GM12878 (cell line): ENCODE measurements around the gene LEPR. TPM values are rescaled to one million over a fixed set of nuclear protein-coding genes. Genes with fewer than 3 reads are reported as not detected.

Experiments
- ATAC-seq: fragments of 200-7000 bp; cut with Tn5 transposase; 3 replicates; pipeline ENCODE4 v1.9.1; 2020; ENCODE audit warnings: mild to moderate bottlenecking, moderate library complexity
- BruUV-seq: library from RNA; stranded (reverse); fragments of 400-500 nt; replicated peaks from 2 replicates; lab custom pipeline; 2021; lab: Mats Ljungman, UMichigan
- CTCF ChIA-PET: fragments of 300-600 bp; sonication (Branson Sonifier 250); formaldehyde crosslinking; extraction: SDS; loops from one replicate; lab custom pipeline; 2021; ENCODE audit warnings: inconsistent platforms; lab: Yijun Ruan, JAX
- POLR2A ChIA-PET: fragments of 350-600 bp; formaldehyde crosslinking; extraction: SDS; loops from one replicate; lab custom pipeline; 2021; ENCODE audit warnings: inconsistent platforms; lab: Charles Lee
- RAD21 ChIA-PET: fragments of 300-600 bp; sonication (Branson Sonifier 250); formaldehyde crosslinking; loops from one replicate; lab custom pipeline; 2023; ENCODE audit warnings: antibody characterized with exemption; ENCODE audit not compliant: unreplicated experiment; lab: Charles Lee
- SMC1A ChIA-PET: fragments of 300-600 bp; sonication (Branson Sonifier 250); formaldehyde crosslinking; loops from one replicate; lab custom pipeline; 2023; ENCODE audit not compliant: unreplicated experiment, uncharacterized antibody; lab: Charles Lee
- DNase-seq: peaks from one replicate; pipeline ENCODE4 v3.0.0-alpha.2; 2011; ENCODE audit warnings: low read depth, low spot score
- FAIRE-seq: peaks from 3 replicates; lab custom pipeline; 2011; peaks lifted over from hg19 to GRCh38; lab: Jason Lieb, UNC
- H2AFZ ChIP-seq: 2 replicates; pipeline ENCODE4 v1.6.0; 2011; ENCODE audit warnings: low read depth, low read length, control low read depth; ENCODE audit not compliant: control insufficient read depth
- H3K27ac ChIP-seq: 2 replicates; pipeline ENCODE4 v1.5.1; 2011; ENCODE audit warnings: control low read depth; ENCODE audit not compliant: control insufficient read depth, insufficient read depth
- H3K27me3 ChIP-seq, 2 experiments: replicated peaks in 1 of 2; 2 replicates each; pipeline versions ENCODE4 v1.6.0 to v1.6.1; 2011; ENCODE audit warnings: low read length in 1 of 2; ENCODE audit not compliant: control insufficient read depth in 2 of 2, insufficient read depth in 2 of 2
- H3K36me3 ChIP-seq, 2 experiments: 2 replicates each; pipeline ENCODE4 v1.5.1; 2011; ENCODE audit warnings: low read length in 1 of 2; ENCODE audit not compliant: control insufficient read depth in 2 of 2, insufficient read depth in 2 of 2
- H3K4me1 ChIP-seq: 2 replicates; pipeline ENCODE4 v1.6.1; 2011; ENCODE audit warnings: mild to moderate bottlenecking, low read length, moderate library complexity, mixed read lengths; ENCODE audit not compliant: control insufficient read depth, insufficient read depth
- H3K4me2 ChIP-seq: 2 replicates; pipeline ENCODE4 v1.6.0; 2011; ENCODE audit warnings: control low read depth; ENCODE audit not compliant: control insufficient read depth, insufficient read depth
- H3K4me3 ChIP-seq: fragments of 200-600 bp; sonication (generic); 2 replicates; pipeline ENCODE4 v1.5.1; 2016
- H3K79me2 ChIP-seq: 2 replicates; pipeline ENCODE4 v1.6.0; 2011; ENCODE audit warnings: low read length; ENCODE audit not compliant: control insufficient read depth, insufficient read depth
- H3K9ac ChIP-seq: 2 replicates; pipeline ENCODE4 v1.8.0; 2011; ENCODE audit warnings: low read length, control low read depth, mixed read lengths; ENCODE audit not compliant: control insufficient read depth, insufficient read depth
- H3K9me3 ChIP-seq: replicated peaks from 3 replicates; pipeline ENCODE4 v1.5.1; 2011; ENCODE audit warnings: mild to moderate bottlenecking, low read length; ENCODE audit not compliant: control insufficient read depth, insufficient read depth
- H4K20me1 ChIP-seq: 2 replicates; pipeline ENCODE4 v1.6.0; 2011; ENCODE audit not compliant: control insufficient read depth, insufficient read depth
- ATF3 ChIP-seq: IDR thresholded peaks from 2 replicates; pipeline ENCODE4 v1.6.1; 2011; ENCODE audit warnings: low read depth, mild to moderate bottlenecking, low read length, moderate library complexity, borderline replicate concordance; ENCODE audit errors: extremely low read depth
- ATF7 ChIP-seq: fragments of 450-650 bp; IDR thresholded peaks from 2 replicates; pipeline ENCODE4 v1.6.1; 2016; ENCODE audit warnings: low read depth, mild to moderate bottlenecking
- CBFB ChIP-seq: IDR thresholded peaks from 2 replicates; pipeline ENCODE4 v1.6.1; 2016; ENCODE audit warnings: antibody characterized with exemption, low read depth
- CREM ChIP-seq: IDR thresholded peaks from 2 replicates; pipeline ENCODE4 v1.6.1; 2014; ENCODE audit warnings: antibody characterized with exemption, low read depth
- EP300 ChIP-seq, 2 experiments: fragments of 150-350 bp in 1 of 2; IDR thresholded peaks; 2 replicates each; pipeline ENCODE4 v1.6.1; 2011 to 2012; ENCODE audit warnings: low read depth in 2 of 2, low read length in 2 of 2, borderline replicate concordance in 1 of 2, improper control_type of control experiment in 1 of 2, inconsistent platforms in 1 of 2; ENCODE audit not compliant: control insufficient read depth in 1 of 2
- KAT2A ChIP-seq: conservative IDR thresholded peaks from 2 replicates; pipeline ENCODE4 v1.6.1; 2011; ENCODE audit warnings: low read depth, low read length; ENCODE audit not compliant: control insufficient read depth
- MTA2 ChIP-seq: fragments of 450-650 bp; IDR thresholded peaks from 2 replicates; pipeline ENCODE4 v1.6.1; 2016; ENCODE audit warnings: low read depth, mild to moderate bottlenecking, moderate library complexity
- SIX5 ChIP-seq: IDR thresholded peaks from 2 replicates; pipeline ENCODE4 v1.6.1; 2011; ENCODE audit warnings: mild to moderate bottlenecking, low read depth, low read length, moderate library complexity; ENCODE audit not compliant: severe bottlenecking
- SREBF1 ChIP-seq: IDR thresholded peaks from 2 replicates; pipeline ENCODE4 v1.6.1; 2012; ENCODE audit warnings: mild to moderate bottlenecking, low read length
- WRNIP1 ChIP-seq: IDR thresholded peaks from 2 replicates; pipeline ENCODE4 v1.6.1; 2011; ENCODE audit warnings: low read depth, low read length, improper control_type of control experiment, borderline replicate concordance
- ZNF687 ChIP-seq: fragments of 450-650 bp; IDR thresholded peaks from 2 replicates; pipeline ENCODE4 v1.6.1; 2017; ENCODE audit warnings: mild to moderate bottlenecking, moderate library complexity
- WGBS: methylation state at CpG from one replicate; pipeline ENCODE4 v1.1.6; 2016; ENCODE audit warnings: low lambda C conversion rate; ENCODE audit not compliant: insufficient replicate concordance, insufficient coverage; ENCODE audit errors: missing lambda C conversion rate; 5-methylcytosine and 5-hydroxymethylcytosine counted together
- in situ Hi-C: fragments of 300-500 bp; cut with MboI; formaldehyde crosslinking; loops from 9 replicates; pipeline ENCODE4 v1.14.3; 2018; ENCODE audit warnings: mixed read lengths
- intact Hi-C: fragments of 100-400 bp; cut with micrococcal nuclease; formaldehyde crosslinking; loops from one replicate; pipeline ENCODE4 v1.14.2; 2022; ENCODE audit not compliant: unreplicated experiment
- polyA plus RNA-seq, 11 experiments: library from polyadenylated mRNA; depleted of rRNA in 4 of 11; unstranded in 6 of 11; stranded (reverse) in 5 of 11; fragments of >200 nt; fragmentation: Nextera tagmentation in 4 of 11; fragmentation: Illumina TruSeq in 1 of 11; extraction: Ambion mirVana in 4 of 11; extraction: Trizol in 1 of 11; gene quantifications; 1 replicate in 1 of 11; 2 replicates in 10 of 11; pipeline versions ENCODE4 v1.2.1 to v1.2.3, GENCODE V29; 2011 to 2016; ENCODE audit warnings: inconsistent platforms in 2 of 11, missing spikeins in 2 of 11, low read depth in 1 of 11
- total RNA-seq, 4 experiments: library from RNA; depleted of rRNA in 3 of 4; stranded (reverse); fragments of >200 nt in 3 of 4; fragmentation: Illumina TruSeq in 1 of 4; extraction: Trizol in 1 of 4; gene quantifications; 2 replicates each; pipeline versions ENCODE4 v1.2.1 to v1.2.3, GENCODE V29; 2013 to 2021
- TF ChIP-seq, protein P1 (sequence below): fragments of 450-650 bp; IDR thresholded peaks from 2 replicates; pipeline ENCODE4 v1.6.1; 2016; ENCODE audit warnings: mild to moderate bottlenecking

LEPR gene
- total and polyA plus RNA-seq, 10 of the 15 experiments (the other 5 are each of a cell fraction or from before 2014, with no cell fraction given) = 0.49 to 3.7 (median 1.2) TPM

- H4K20me1 ChIP-seq = no peaks in the 10 kb centered on the region
- BruUV-seq = no TSS peak
- no peaks in the 10 kb centered on the region; the same call in 2 of the 3 replicates for H3K9me3 ChIP-seq
- ATAC-seq = no peak
- no peak overlapping the region for H3K4me3 ChIP-seq
- no peak overlapping the region for H3K4me2 ChIP-seq
- no peak overlapping the region for H3K9ac ChIP-seq
- no peak for FAIRE-seq
- peaks cover 33% of the 10 kb centered on the region for H3K79me2 ChIP-seq
- in situ Hi-C loops = loop anchor here (10.0 kb wide), 1 partner anchor 820 kb away; no protein-coding TSS in a partner anchor
- H3K4me1 ChIP-seq = no peaks in the 10 kb centered on the region; the same call in 1 of the 2 replicates
- H3K27ac ChIP-seq = no peak overlapping the region
- CTCF ChIA-PET = no interaction called here
- peaks cover 4 to 9% of the 10 kb centered on the region in 2 experiments; a peak in 2 of 4 replicates for H3K36me3 ChIP-seq
- SMC1A ChIA-PET = interaction anchor here (0.7 kb wide), 1 partner anchor 17 kb away, joined by 3 read pairs; no protein-coding TSS in a partner anchor
- no peak for TF ChIP-seq SREBF1
- TF ChIP-seq ZNF687 = no peak
- TF ChIP-seq, protein P1, sequence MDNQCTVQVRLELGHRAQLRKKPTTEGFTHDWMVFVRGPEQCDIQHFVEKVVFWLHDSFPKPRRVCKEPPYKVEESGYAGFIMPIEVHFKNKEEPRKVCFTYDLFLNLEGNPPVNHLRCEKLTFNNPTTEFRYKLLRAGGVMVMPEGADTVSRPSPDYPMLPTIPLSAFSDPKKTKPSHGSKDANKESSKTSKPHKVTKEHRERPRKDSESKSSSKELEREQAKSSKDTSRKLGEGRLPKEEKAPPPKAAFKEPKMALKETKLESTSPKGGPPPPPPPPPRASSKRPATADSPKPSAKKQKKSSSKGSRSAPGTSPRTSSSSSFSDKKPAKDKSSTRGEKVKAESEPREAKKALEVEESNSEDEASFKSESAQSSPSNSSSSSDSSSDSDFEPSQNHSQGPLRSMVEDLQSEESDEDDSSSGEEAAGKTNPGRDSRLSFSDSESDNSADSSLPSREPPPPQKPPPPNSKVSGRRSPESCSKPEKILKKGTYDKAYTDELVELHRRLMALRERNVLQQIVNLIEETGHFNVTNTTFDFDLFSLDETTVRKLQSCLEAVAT = no peak
- TF ChIP-seq ATF7 = no peak
- TF ChIP-seq EP300 (IDR thresholded peaks at IDR 0.05; ENCODE audit: borderline replicate concordance in 1 of 2, control insufficient read depth in 1 of 2, low read depth in 2 of 2, low read length in 2 of 2) = no peak
- TF ChIP-seq CREM = no peak
- no peak for TF ChIP-seq WRNIP1
- no peak for TF ChIP-seq ATF3
- TF ChIP-seq CBFB = no peak
- TF ChIP-seq SIX5 = no peak
- TF ChIP-seq KAT2A = no peak
- no peak for TF ChIP-seq MTA2
- 44% methylated on average over 1 of the region's 1 CpG for WGBS
- RAD21 ChIA-PET = no interaction called here
- H2AFZ ChIP-seq = no peak overlapping the region
- DNase-seq = no peak
- intact Hi-C loops = no loop called here
- POLR2A ChIA-PET = no interaction called here
- H3K27me3 ChIP-seq = no peaks in the 10 kb centered on the region
Measured at GRCh38 chr1:65424573-65424889, 4.1 kb downstream of the LEPR start.
